ENCODE measurements around the gene YIPF5.

YIPF5 gene

DNA sequence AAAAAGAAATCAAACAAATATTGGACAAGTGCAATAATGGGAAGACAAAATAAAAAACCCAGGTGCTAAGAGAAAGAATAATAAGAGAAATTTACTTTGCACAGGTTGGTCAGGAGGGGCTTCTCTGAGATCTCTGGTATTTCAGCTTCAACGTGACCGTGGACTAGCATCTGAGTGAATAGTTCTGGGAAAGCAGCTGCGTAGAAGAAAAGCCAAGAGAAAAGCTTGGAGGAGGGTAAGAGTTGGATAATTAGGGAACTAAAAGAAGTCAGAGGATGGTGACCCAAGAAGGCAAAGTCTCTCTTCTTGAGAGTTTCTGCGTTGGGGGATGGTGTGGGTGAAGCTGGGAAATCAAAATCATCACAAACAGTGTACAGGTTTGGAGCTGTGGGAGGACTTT lies 41.6 kb downstream of the YIPF5 start:
- DNase-seq (ENCODE audit: low read depth in 2 of 3, low spot score in 1 of 3), result no peak

DNA sequence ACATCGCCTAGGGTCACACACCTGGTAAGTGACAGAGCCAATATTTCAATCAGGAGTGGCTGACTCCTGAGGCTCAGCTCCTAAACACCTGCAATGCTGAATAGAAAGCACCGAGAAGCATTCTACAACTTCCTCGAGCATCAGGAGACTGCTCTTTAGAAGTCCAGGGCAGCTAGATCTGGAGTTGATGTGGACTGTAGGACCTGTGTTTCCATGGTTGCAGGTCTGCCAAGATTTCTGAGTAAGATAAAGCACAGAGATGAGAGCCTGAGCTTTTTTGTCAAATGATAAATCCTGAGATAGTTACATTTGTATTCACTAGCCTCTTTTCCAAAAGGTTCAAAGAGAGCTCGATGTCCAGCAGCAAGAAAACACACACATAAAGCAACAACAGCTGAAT lies 43.8 kb downstream of the YIPF5 start:
- no peak for DNase-seq (ENCODE audit: low read depth in 2 of 3, low spot score in 1 of 3)

DNA sequence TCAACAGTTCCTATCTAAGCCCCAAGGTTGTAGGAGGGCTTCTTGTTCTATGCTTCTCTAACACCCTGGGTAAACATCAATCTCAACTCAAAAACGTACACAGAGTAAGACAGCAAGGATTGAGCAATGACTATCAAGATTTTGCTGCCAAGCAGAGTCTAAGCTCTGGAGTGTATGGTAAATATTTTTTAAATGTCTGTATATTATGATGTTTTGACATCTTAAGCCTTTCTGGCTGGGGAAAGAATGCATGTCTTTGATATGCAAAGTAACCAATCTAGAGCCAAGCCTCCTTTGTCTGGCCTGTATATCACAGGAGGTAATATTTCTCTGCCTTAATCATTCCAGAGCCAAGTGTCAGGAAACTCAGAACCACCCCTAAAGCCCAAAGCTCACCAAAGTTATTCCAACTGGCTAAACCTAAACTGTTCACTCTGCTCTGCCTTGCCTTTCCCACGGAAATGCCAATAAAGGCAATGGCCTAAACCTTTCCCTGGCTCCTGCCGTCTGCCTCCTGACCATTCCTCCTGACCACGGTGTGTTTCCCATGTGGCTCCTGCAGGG lies 45.2 kb downstream of the YIPF5 start:
- DNase-seq (ENCODE audit: low read depth in 2 of 3, low spot score in 1 of 3), result no peak

DNA sequence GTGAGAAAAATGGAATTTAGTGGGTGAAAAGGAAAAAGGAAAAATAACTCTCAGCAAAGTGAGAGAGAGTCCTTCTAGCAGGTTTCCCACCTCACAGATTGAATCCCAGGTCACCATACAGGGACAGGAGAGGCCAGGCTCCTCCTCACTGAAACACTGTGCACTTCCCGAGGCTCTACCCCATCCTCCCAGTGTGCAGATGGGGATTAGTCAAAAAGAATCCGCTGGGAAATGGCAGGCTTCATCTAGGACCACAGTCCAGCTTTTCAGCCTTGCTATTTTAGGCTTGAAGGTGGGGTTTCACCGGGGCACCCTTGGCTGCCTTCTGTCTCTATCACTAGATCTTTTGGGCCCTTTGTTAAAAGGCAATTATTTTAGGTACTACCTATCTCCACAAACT lies 47.8 kb downstream of the YIPF5 start:
- no peak for DNase-seq (ENCODE audit: low read depth in 2 of 3, low spot score in 1 of 3)

DNA sequence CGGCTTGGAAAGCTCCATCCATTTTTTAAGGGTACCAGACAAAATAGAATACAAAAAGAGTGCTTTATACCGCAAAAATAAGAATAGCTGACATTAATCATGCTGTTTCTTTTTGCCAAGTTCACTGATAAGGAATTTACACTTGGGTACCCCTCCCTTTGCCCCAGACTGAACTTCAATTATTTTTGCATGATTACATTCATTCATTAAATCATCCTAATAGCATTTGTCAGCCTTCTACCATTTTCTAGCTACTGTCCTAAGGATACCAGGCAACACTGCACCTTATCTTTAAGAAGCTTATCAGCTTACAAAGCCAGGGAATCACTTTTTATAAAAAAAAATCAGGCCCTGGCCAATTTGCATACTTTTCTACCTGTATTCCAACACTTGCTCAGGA lies 48.4 kb downstream of the YIPF5 start:
- DNase-seq (ENCODE audit: low read depth in 2 of 3, low spot score in 1 of 3), result no peak

DNA sequence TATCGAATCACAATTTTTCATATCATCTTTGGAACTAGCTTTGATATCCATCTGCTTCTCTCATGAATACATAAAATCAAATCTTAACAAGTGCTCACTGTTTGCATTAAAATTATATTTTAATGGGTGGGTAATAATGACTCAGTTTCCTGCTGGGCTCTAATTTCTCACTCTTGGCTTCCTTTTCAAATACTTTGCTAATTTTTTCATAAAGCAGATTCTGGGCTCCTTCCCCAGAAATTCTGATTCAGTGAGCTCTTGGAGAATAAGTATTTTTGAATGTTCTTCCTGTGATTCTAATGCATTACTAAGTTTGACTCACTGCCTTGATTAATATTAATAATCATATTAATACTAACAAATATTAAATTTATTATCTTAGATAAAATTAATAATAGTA lies 48.9 kb downstream of the YIPF5 start:
- DNase-seq (ENCODE audit: low read depth in 2 of 3, low spot score in 1 of 3), result no peak

DNA sequence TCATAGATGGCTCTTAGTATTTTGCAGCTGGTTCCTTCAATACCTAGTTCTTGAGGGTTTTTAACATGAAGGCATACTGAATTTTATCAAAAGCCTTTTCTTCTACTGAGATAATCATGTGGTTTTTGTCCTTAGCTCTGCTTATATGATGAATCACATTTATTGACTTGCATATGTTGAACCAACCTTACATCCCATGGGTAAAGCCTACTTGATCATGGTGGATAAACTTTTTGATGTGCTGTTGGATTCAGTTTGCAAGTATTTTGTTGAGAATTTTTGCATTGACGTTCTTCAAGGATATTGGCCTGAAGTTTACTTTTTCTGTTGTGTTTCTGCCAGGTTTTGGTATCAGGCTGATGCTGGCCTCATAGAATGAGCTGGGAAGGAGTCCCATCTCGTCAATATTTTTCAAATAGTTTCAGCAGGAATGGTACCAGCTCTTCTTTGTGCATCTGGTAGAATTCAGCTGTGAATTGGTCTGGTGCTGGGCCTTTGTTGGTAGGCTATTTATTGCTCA lies 49.7 kb downstream of the YIPF5 start:
- no peak for DNase-seq (ENCODE audit: low read depth in 2 of 3, low spot score in 1 of 3)

DNA sequence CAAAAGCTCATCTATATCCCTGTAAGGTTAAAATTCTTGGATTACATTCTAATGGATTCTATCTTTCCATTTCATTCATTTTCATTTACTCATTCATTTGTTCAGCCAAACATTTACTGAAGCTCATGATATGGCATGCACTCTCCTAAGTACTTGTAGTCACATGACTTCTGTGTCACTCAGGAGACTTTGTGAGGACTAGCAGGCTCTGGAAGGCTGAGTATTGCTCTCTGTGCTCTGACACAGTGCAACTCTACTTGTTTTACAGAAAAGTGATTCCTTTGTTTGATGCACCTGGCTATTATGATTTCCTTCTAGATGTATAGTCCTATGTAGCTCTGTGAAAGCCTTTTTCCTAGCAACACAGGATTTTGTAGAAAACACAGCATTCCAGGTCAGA lies 53.0 kb downstream of the YIPF5 start:
- DNase-seq (ENCODE audit: low read depth in 2 of 3, low spot score in 1 of 3), result no peak

DNA sequence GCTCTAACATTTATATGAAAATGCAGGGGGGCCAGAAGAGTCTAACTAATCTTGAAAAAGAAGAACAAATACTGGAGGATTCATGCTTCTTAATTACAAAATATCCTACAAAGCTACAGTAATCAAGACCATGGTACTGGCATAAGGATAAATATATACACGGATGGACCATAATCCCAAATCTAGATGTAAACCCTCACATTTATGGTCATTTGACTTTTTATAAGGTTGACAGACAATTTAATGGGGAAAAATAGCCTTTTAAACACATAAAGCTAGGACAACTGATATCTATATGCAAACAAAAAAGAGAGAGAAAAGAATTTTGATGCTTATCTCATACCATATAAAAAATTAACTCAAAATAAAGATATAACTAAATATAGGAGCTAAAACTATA lies 55.9 kb downstream of the YIPF5 start:
- DNase-seq (ENCODE audit: low read depth in 2 of 3, low spot score in 1 of 3), result no peak

Data from stimulated activated CD4-positive, alpha-beta T cell treated with anti-CD3 and anti-CD28 coated beads, Interleukin-12 subunit alpha, Interleukin-12 subunit beta, amount 100 ng/mL, for 48 hours (primary cell).